Measurements from ENCODE around the gene TMOD2. TPM values are rescaled to one million over a fixed set of nuclear protein-coding genes. Genes with fewer than 3 reads are reported as not detected.

The TMOD2 gene
- total RNA-seq, 1 donor from 2014 or later, result 1.9 TPM

DNA sequence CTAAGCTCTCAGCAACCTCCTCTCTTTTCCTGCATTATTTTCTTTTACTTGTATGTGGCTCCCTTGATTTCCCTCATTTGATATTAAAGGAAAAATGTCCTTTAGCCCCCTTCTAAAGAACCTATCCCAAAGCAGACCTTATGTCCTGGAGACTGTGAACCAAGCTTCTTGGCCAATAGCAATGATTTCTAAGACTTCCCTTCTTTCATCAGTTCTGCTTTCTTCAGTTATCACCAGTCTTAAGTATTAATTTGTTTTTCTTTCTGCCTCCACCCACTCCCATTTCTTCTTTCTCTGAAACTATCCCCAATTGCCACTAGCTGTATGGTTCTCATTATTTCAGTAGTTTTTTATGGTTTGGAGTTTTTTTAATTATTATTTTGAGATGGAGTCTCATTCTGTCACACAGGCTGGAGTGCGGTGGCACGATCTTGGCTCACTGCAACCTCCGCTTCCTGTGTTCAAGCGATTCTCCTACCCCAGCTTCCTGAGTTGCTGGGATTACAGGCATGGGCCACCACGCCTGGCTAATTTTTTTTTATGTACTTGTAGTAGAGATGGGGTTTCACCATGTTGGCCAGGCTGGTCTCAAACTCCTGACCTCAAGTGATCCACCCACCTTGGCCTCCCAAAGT, 90.1 kb downstream of the TMOD2 start:
- peaks cover 45% of the 10 kb centered on the region for H4K20me1 ChIP-seq (ENCODE audit: low read depth)
- H3F3A ChIP-seq (ENCODE audit: low read depth), result no peaks in the 10 kb centered on the region
- no peak overlapping the region for H3K27ac ChIP-seq
- no peak overlapping the region for H3K4me2 ChIP-seq
- Mint-ChIP-seq H3K4me1 (peaks cover 34% of the 10 kb centered on the region), H3K4me3 (no peak overlapping the region), H3K27ac (no peak overlapping the region), H3K36me3 (no peaks in the 10 kb centered on the region), H3K27me3 (ENCODE audit: insufficient read depth, low read depth) (peaks cover 3% of the 10 kb centered on the region), H3K9me3 (no peaks in the 10 kb centered on the region)
- no peaks in the 10 kb centered on the region for H3K27me3 ChIP-seq
- H3K9me3 ChIP-seq (ENCODE audit: low read depth), result no peaks in the 10 kb centered on the region
- H3K79me2 ChIP-seq (ENCODE audit: low read depth), result peaks cover 53% of the 10 kb centered on the region
- H3K9ac ChIP-seq, result no peak overlapping the region
- peaks cover 18% of the 10 kb centered on the region for H3K4me1 ChIP-seq
- TF ChIP-seq, protein P1, sequence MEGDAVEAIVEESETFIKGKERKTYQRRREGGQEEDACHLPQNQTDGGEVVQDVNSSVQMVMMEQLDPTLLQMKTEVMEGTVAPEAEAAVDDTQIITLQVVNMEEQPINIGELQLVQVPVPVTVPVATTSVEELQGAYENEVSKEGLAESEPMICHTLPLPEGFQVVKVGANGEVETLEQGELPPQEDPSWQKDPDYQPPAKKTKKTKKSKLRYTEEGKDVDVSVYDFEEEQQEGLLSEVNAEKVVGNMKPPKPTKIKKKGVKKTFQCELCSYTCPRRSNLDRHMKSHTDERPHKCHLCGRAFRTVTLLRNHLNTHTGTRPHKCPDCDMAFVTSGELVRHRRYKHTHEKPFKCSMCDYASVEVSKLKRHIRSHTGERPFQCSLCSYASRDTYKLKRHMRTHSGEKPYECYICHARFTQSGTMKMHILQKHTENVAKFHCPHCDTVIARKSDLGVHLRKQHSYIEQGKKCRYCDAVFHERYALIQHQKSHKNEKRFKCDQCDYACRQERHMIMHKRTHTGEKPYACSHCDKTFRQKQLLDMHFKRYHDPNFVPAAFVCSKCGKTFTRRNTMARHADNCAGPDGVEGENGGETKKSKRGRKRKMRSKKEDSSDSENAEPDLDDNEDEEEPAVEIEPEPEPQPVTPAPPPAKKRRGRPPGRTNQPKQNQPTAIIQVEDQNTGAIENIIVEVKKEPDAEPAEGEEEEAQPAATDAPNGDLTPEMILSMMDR (IDR thresholded peaks at IDR 0.05), result no peak
- TF ChIP-seq EZH2phosphoT487 (IDR thresholded peaks at IDR 0.05) (no peak), EZH2 (IDR thresholded peaks at IDR 0.05) (no peak)
- no peak overlapping the region for H2AFZ ChIP-seq (replicated peaks)
- no peaks in the 10 kb centered on the region for H3K36me3 ChIP-seq
- DNase-seq (ENCODE audit: low spot score), result no peak
- no peak overlapping the region for H3K4me3 ChIP-seq

DNA sequence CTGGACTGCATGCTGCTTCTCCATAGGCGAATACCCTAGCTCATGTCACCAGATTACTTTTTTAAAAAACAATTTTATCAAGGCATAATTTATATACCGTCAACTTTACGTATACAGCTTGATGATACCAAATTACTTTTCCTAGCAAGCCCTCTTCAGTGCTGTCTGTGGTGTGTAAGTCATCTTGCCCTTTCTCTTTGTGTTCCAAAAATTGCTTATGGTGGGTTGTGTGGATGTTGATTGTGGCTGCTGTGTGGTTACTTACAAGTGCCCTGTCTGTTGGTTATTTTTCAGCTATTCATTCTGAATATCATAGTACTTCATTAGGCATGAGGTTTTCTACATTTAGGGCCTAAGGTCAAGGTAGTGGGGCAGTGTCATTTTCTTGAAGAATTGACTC, 90.9 kb downstream of the TMOD2 start:
- Histone ChIP-seq H3K36me3 (no peaks in the 10 kb centered on the region), H3K9me3 (ENCODE audit: low read depth) (no peaks in the 10 kb centered on the region), H4K20me1 (ENCODE audit: low read depth) (peaks cover 39% of the 10 kb centered on the region), H3F3A (ENCODE audit: low read depth) (no peaks in the 10 kb centered on the region), H2AFZ (replicated peaks) (no peak overlapping the region), H3K27ac (no peak overlapping the region), H3K4me1 (peaks cover 17% of the 10 kb centered on the region), H3K9ac (no peak overlapping the region), H3K27me3 (no peaks in the 10 kb centered on the region), H3K4me2 (no peak overlapping the region), H3K4me3 (no peak overlapping the region), H3K79me2 (ENCODE audit: low read depth) (peaks cover 48% of the 10 kb centered on the region)
- Mint-ChIP-seq H3K27ac (no peak overlapping the region), H3K4me1 (peaks cover 31% of the 10 kb centered on the region), H3K9me3 (no peaks in the 10 kb centered on the region), H3K27me3 (ENCODE audit: insufficient read depth, low read depth) (peaks cover 3% of the 10 kb centered on the region), H3K4me3 (no peak overlapping the region), H3K36me3 (no peaks in the 10 kb centered on the region)
- no peak for DNase-seq (ENCODE audit: low spot score)
- TF ChIP-seq EZH2 (IDR thresholded peaks at IDR 0.05), result no peak
- TF ChIP-seq EZH2phosphoT487 (IDR thresholded peaks at IDR 0.05), result no peak
- TF ChIP-seq, protein P1 (IDR thresholded peaks at IDR 0.05), result no peak

DNA sequence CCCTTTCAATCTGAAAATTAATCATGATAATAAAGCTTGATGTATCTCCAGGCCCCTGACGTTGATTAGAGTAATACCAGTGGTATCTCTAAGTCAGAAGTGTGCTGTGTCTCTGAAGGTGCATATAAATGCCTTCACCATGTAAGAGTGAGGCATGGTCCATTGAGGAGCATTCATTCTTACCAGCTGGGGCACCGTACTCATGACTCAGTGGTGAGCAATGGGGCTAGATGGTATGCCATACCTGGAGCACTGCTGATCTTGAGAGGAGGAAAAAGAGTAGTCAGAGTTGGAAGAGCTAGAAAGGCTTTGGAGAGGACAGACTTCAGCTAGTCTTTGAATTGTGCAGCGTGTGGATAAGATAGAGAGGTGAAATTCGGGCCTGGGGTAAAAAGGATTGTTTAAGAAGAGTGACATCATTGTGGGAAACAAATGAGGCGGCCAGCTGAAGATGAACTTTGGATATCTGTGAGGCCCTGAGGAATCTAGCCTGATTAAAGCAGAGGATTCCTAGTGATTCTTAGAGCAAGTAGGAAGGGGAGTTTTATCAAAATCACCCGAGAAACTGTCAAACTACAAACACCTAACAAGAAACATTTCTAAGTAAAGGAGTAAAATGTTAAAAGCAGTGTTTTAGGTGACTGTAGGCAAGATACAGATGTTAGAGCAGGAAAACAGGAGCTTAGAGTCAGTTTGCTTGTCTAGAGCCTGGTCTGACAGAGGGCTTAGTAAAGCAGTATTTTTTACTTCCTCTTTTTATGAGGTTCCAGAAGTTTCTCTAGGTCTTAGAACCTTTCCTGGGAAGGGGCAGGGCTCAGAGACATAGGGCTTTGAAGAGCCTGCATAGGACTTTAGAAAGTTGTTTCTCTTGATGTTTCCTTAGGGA, 91.7 kb downstream of the TMOD2 start:
- H3K27me3 Mint-ChIP-seq (ENCODE audit: insufficient read depth, low read depth), result peaks cover 3% of the 10 kb centered on the region
- H3K36me3 Mint-ChIP-seq, result no peaks in the 10 kb centered on the region
- Histone ChIP-seq H2AFZ (replicated peaks) (no peak overlapping the region), H3K4me2 (no peak overlapping the region), H3K27me3 (no peaks in the 10 kb centered on the region), H4K20me1 (ENCODE audit: low read depth) (peaks cover 30% of the 10 kb centered on the region), H3K36me3 (no peaks in the 10 kb centered on the region), H3K79me2 (ENCODE audit: low read depth) (peaks cover 48% of the 10 kb centered on the region), H3K27ac (no peak overlapping the region), H3K4me1 (peaks cover 8% of the 10 kb centered on the region), H3K9ac (no peak overlapping the region), H3K4me3 (no peak overlapping the region), H3F3A (ENCODE audit: low read depth) (no peaks in the 10 kb centered on the region), H3K9me3 (ENCODE audit: low read depth) (no peaks in the 10 kb centered on the region)
- H3K9me3 Mint-ChIP-seq, result no peaks in the 10 kb centered on the region
- no peak overlapping the region for H3K27ac Mint-ChIP-seq
- H3K4me3 Mint-ChIP-seq, result no peak overlapping the region
- TF ChIP-seq, protein P1 (IDR thresholded peaks at IDR 0.05), result no peak
- TF ChIP-seq EZH2phosphoT487 (IDR thresholded peaks at IDR 0.05) (no peak), EZH2 (IDR thresholded peaks at IDR 0.05) (no peak)
- peaks cover 23% of the 10 kb centered on the region for H3K4me1 Mint-ChIP-seq
- DNase-seq (ENCODE audit: low spot score), result no peak
